A549 (cell line): ENCODE measurements around the gene OMG. TPM values are rescaled to one million over a fixed set of nuclear protein-coding genes. Genes with fewer than 3 reads are reported as not detected.
A peak's percentile ranks its signal among the peaks of the same experiment; 100 is the strongest.

Experiments
- ATAC-seq, 2 experiments: fragments of 200-7000 bp in 1 of 2; fragments of >200 bp in 1 of 2; cut with Nextera tagmentation in 1 of 2; cut with Tn5 transposase in 1 of 2; 3 replicates each; pipeline versions ENCODE4 v1.8.0 to v1.9.1; 2018 to 2020; ENCODE audit warnings: mild to moderate bottlenecking in 1 of 2, moderate library complexity in 1 of 2
- CTCF ChIA-PET: fragments of 300-600 bp; sonication (Branson Sonifier 250); formaldehyde crosslinking; extraction: SDS; loops from one replicate; lab custom pipeline; 2021; ENCODE audit warnings: antibody characterized with exemption, inconsistent platforms; lab: Yijun Ruan, JAX
- POLR2A ChIA-PET: fragments of 350-600 bp; formaldehyde crosslinking; extraction: SDS; loops from one replicate; lab custom pipeline; 2021; ENCODE audit warnings: antibody characterized with exemption, inconsistent platforms; lab: Yijun Ruan, JAX
- DNase-seq, 2 experiments: peaks; one replicate each; pipeline versions ENCODE4 v3.0.0 to v3.0.0-alpha.2; 2011 to 2016; ENCODE audit warnings: low read depth in 1 of 2, low spot score in 1 of 2
- FAIRE-seq: peaks from 2 replicates; lab custom pipeline; 2011; peaks lifted over from hg19 to GRCh38; lab: Jason Lieb, UNC
- H3K27ac ChIP-seq, 2 experiments: fragments of >200 bp; sonication (Bioruptor Twin); formaldehyde crosslinking; 3 replicates each; pipeline ENCODE4 v1.5.1; 2016 to 2017
- H3K4me1 ChIP-seq: fragments of >200 bp; sonication (Bioruptor Twin); formaldehyde crosslinking; 3 replicates; pipeline ENCODE4 v1.6.1; 2016
- H3K4me2 ChIP-seq: fragments of >200 bp; sonication (Bioruptor Twin); formaldehyde crosslinking; 3 replicates; pipeline ENCODE4 v1.6.1; 2016
- H3K4me3 ChIP-seq: fragments of >200 bp; sonication (Bioruptor Twin); formaldehyde crosslinking; 3 replicates; pipeline ENCODE4 v1.5.1; 2016
- H3K9me3 ChIP-seq: fragments of >200 bp; sonication (Bioruptor Twin); formaldehyde crosslinking; 3 replicates; pipeline ENCODE4 v1.6.1; 2016
- ATOH8 ChIP-seq: fragments of 250-450 bp; sonication (Bioruptor Pico); IDR thresholded peaks from 2 replicates; pipeline ENCODE4 v1.5.0; 2020; ENCODE audit warnings: low read depth, mild to moderate bottlenecking, moderate library complexity
- BCL3 ChIP-seq: fragments of >200 bp; sonication (Bioruptor Twin); formaldehyde crosslinking; IDR thresholded peaks from 3 replicates; pipeline ENCODE4 v1.6.1; 2016
- CEBPB ChIP-seq, 2 experiments: fragments of >200 bp in 1 of 2; sonication (Bioruptor Twin) in 1 of 2; formaldehyde crosslinking in 1 of 2; IDR thresholded peaks; 2 replicates each; pipeline ENCODE4 v1.6.1; 2012 to 2016
- EHMT2 ChIP-seq: fragments of 200-600 bp; sonication (generic); IDR thresholded peaks from 2 replicates; pipeline ENCODE4 v1.6.1; 2016; ENCODE audit warnings: antibody characterized with exemption, low read depth, mild to moderate bottlenecking, moderate library complexity
- ELK1 ChIP-seq: fragments of 150-350 bp; IDR thresholded peaks from 2 replicates; pipeline ENCODE4 v1.6.1; 2014; ENCODE audit warnings: low read depth, mild to moderate bottlenecking, low read length
- EP300 ChIP-seq, 2 experiments: fragments of >200 bp; sonication (Bioruptor Twin); formaldehyde crosslinking; IDR thresholded peaks; 2 replicates in 1 of 2; 3 replicates in 1 of 2; pipeline ENCODE4 v1.6.1; 2016 to 2017
- FOXS1 ChIP-seq: fragments of 250-450 bp; sonication (Bioruptor Pico); IDR thresholded peaks from 2 replicates; pipeline ENCODE4 v1.5.0; 2020; ENCODE audit warnings: mild to moderate bottlenecking, moderate library complexity
- HEYL ChIP-seq: fragments of 250-450 bp; sonication (Bioruptor Pico); IDR thresholded peaks from 2 replicates; pipeline ENCODE4 v1.8.0; 2021; ENCODE audit warnings: mild to moderate bottlenecking, moderate library complexity
- KDM1A ChIP-seq: fragments of 200-600 bp; sonication (generic); IDR thresholded peaks from 2 replicates; pipeline ENCODE4 v1.6.1; 2016; ENCODE audit warnings: low read depth, mild to moderate bottlenecking
- MYC ChIP-seq: IDR thresholded peaks from 2 replicates; pipeline ENCODE4 v1.6.1; 2012; ENCODE audit warnings: mild to moderate bottlenecking, inconsistent platforms, low read length, improper control_type of control experiment, borderline replicate concordance
- NFE2L2 ChIP-seq: fragments of 150-350 bp; conservative IDR thresholded peaks from 2 replicates; pipeline ENCODE4 v1.6.1; 2014; ENCODE audit warnings: low read length
- NPAS2 ChIP-seq: fragments of 250-450 bp; sonication (Bioruptor Pico); IDR thresholded peaks from 2 replicates; pipeline ENCODE4 v1.8.0; 2022; ENCODE audit warnings: mild to moderate bottlenecking, moderate library complexity, borderline replicate concordance
- NR3C1 ChIP-seq: fragments of >200 bp; sonication (Bioruptor Twin); formaldehyde crosslinking; IDR thresholded peaks from 3 replicates; pipeline ENCODE4 v1.6.1; 2017
- RAD21 ChIP-seq, 2 experiments: fragments of >200 bp in 1 of 2; sonication (Bioruptor Twin) in 1 of 2; formaldehyde crosslinking in 1 of 2; IDR thresholded peaks in 1 of 2; conservative IDR thresholded peaks in 1 of 2; 2 replicates in 1 of 2; 3 replicates in 1 of 2; pipeline ENCODE4 v1.6.1; 2012 to 2018; ENCODE audit warnings: inconsistent platforms in 1 of 2
- RFX5 ChIP-seq: fragments of 450-650 bp; IDR thresholded peaks from 2 replicates; pipeline ENCODE4 v1.7.1; 2014; ENCODE audit warnings: antibody characterized with exemption, mild to moderate bottlenecking, moderate library complexity
- RNF2 ChIP-seq: fragments of 200-600 bp; sonication (generic); IDR thresholded peaks from 2 replicates; pipeline ENCODE4 v1.6.1; 2016; ENCODE audit warnings: low read depth, mild to moderate bottlenecking, antibody characterized with exemption, moderate library complexity, borderline replicate concordance
- TFCP2L1 ChIP-seq: fragments of 250-450 bp; sonication (Bioruptor Pico); IDR thresholded peaks from 2 replicates; pipeline ENCODE4 v1.5.0; 2021; ENCODE audit warnings: mild to moderate bottlenecking
- USF2 ChIP-seq: fragments of 450-650 bp; IDR thresholded peaks from 2 replicates; pipeline ENCODE4 v1.6.1; 2014; ENCODE audit warnings: antibody characterized with exemption
- ZNF302 ChIP-seq: fragments of 250-450 bp; sonication (Bioruptor Pico); IDR thresholded peaks from 2 replicates; pipeline ENCODE4 v1.9.0; 2021; ENCODE audit warnings: inconsistent platforms, mild to moderate bottlenecking, moderate library complexity
- ZSCAN20 ChIP-seq: fragments of 250-450 bp; sonication (Bioruptor Pico); IDR thresholded peaks from 2 replicates; pipeline ENCODE4 v1.8.0; 2022; ENCODE audit warnings: mild to moderate bottlenecking, moderate library complexity
- WGBS: methylation state at CpG from one replicate; pipeline ENCODE4 v1.1.6; 2017; ENCODE audit errors: missing lambda C conversion rate; 5-methylcytosine and 5-hydroxymethylcytosine counted together
- polyA plus RNA-seq, 4 experiments: library from polyadenylated mRNA; depleted of rRNA in 3 of 4; stranded (reverse); fragments of >200 nt; fragmentation: RNase III in 1 of 4; extraction: RNeasy Plus Mini Kit Qiagen cat#74134 plus additional on column Dnase treatment in 1 of 4; gene quantifications; 2 replicates in 3 of 4; 3 replicates in 1 of 4; pipeline ENCODE4 v1.2.3, GENCODE V29; 2011 to 2017

OMG gene
- polyA plus RNA-seq, 2 of the 4 experiments (the other 2 are of a cell fraction): not detected

GRCh38 chr17:31299624-31300023 is 2.6 kb upstream of the OMG start (continued):
- TF ChIP-seq MYC (no peak), KDM1A (no peak), ZSCAN20 (CRISPR knock-in tag) (no peak), RNF2 (no peak), NPAS2 (CRISPR knock-in tag) (no peak), EHMT2 (no peak), TFCP2L1 (CRISPR knock-in tag) (no peak)

GRCh38 chr17:31296142-31296541 is 897 bp downstream of the OMG start:
- no peaks in the 10 kb centered on the region for H3K9me3 ChIP-seq
- POLR2A ChIA-PET: no interaction called here
- H3K27ac ChIP-seq: no peak overlapping the region
- TF ChIP-seq TFCP2L1 (CRISPR knock-in tag) (no peak), KDM1A (no peak), RAD21 (conservative IDR thresholded peaks at IDR 0.05 in 1 of 2, IDR thresholded peaks at IDR 0.05 in 1 of 2) (no peak), CEBPB (IDR thresholded peaks at IDR 0.05) (no peak), NFE2L2 (no peak), FOXS1 (CRISPR knock-in tag) (no peak), EHMT2 (no peak), HEYL (CRISPR knock-in tag) (no peak), EP300 (IDR thresholded peaks at IDR 0.05) (no peak), ATOH8 (CRISPR knock-in tag) (no peak), ZNF302 (CRISPR knock-in tag) (no peak)
- DNase-seq (no peak), FAIRE-seq (peak; percentile 54), ATAC-seq (0 out of 6 replicates have a peak, but pooled peaks of 1 of the 2 experiments have one; percentile 34)
- CTCF ChIA-PET: interaction anchor here (0.6 kb wide), 1 partner anchor 48 kb away, joined by 3 read pairs; no protein-coding TSS in a partner anchor
- 93% methylated on average over 2 of the region's 2 CpGs for WGBS
- no peak overlapping the region for H3K4me3 ChIP-seq
- no peak overlapping the region for H3K4me2 ChIP-seq
- H3K4me1 ChIP-seq: peaks cover 8% of the 10 kb centered on the region

GRCh38 chr17:31295489-31295871 is 1.6 kb downstream of the OMG start:
- Histone ChIP-seq H3K27ac (no peak overlapping the region), H3K4me1 (peaks cover 8% of the 10 kb centered on the region), H3K4me2 (no peak overlapping the region), H3K9me3 (no peaks in the 10 kb centered on the region), H3K4me3 (no peak overlapping the region)
- peak; percentile 67 for FAIRE-seq
- ChIA-PET POLR2A (no interaction called here), CTCF (interaction anchor here (1.0 to 1.2 kb wide), 2 partner anchors 23 to 44 kb away, joined by 3 read pairs; no protein-coding TSS in a partner anchor)
- TF ChIP-seq NR3C1 (no peak), USF2 (peak; percentile 43; the same call in 1 of the 2 replicates)
- ATAC-seq: no peak; a peak in 1 of 6 replicates
- no peak for DNase-seq
- WGBS: 87% methylated on average over 1 of the region's 1 CpG

GRCh38 chr17:31294820-31295488 is 2.1 kb downstream of the OMG start:
- Histone ChIP-seq H3K27ac (no peak overlapping the region), H3K4me1 (peaks cover 7% of the 10 kb centered on the region), H3K4me3 (no peak overlapping the region), H3K4me2 (no peak overlapping the region), H3K9me3 (no peaks in the 10 kb centered on the region)
- no peak for DNase-seq
- POLR2A ChIA-PET: interaction anchor here (0.6 kb wide), 1 partner anchor 23 kb away, joined by 3 read pairs; no protein-coding TSS in a partner anchor
- TF ChIP-seq BCL3 (no peak), RFX5 (no peak), ZSCAN20 (CRISPR knock-in tag) (no peak), ELK1 (no peak)
- WGBS: 89% methylated on average over 3 of the region's 3 CpGs
- CTCF ChIA-PET: interaction anchor here (1.0 to 1.2 kb wide), 3 partner anchors 24 to 548 kb away, joined by 3 read pairs; no protein-coding TSS in a partner anchor
- no peak for ATAC-seq
- FAIRE-seq: peak; percentile 43
